OCI-LY1 (cell line): Measurements from ENCODE around the gene FSD1L.

ENCODE experiments used
- H2AFZ ChIP-seq: fragments of 200-600 bp; sonication (generic), shearing (Covaris generic); 2 replicates; pipeline ENCODE4 v1.6.0; 2014; ENCODE audit warnings: antibody characterized with exemption, mild to moderate bottlenecking, low read length
- H3F3A ChIP-seq: fragments of 200-600 bp; sonication (generic), shearing (Covaris generic); 2 replicates; pipeline ENCODE4 v1.6.0; 2014; ENCODE audit warnings: mild to moderate bottlenecking, antibody characterized with exemption, low read length, moderate library complexity; ENCODE audit not compliant: insufficient read depth
- H3K27ac ChIP-seq: fragments of 200-600 bp; sonication (generic); 2 replicates; pipeline ENCODE4 v1.5.1; 2014; ENCODE audit warnings: low read length, mixed run types, mild to moderate bottlenecking, low read depth; ENCODE audit not compliant: poor library complexity, severe bottlenecking
- H3K27me3 ChIP-seq: fragments of 200-600 bp; sonication (generic); 2 replicates; pipeline ENCODE4 v1.6.0; 2014; ENCODE audit warnings: antibody characterized with exemption, mild to moderate bottlenecking, low read length, moderate library complexity; ENCODE audit not compliant: insufficient read depth
- H3K36me3 ChIP-seq: fragments of 200-600 bp; sonication (generic); 2 replicates; pipeline ENCODE4 v1.6.1; 2014; ENCODE audit warnings: mild to moderate bottlenecking, antibody characterized with exemption, low read length, moderate library complexity, mixed read lengths; ENCODE audit not compliant: insufficient read depth
- H3K4me1 ChIP-seq: fragments of 200-600 bp; sonication (generic); 2 replicates; pipeline ENCODE4 v1.5.1; 2014; ENCODE audit warnings: mild to moderate bottlenecking, low read length, moderate library complexity; ENCODE audit not compliant: insufficient read depth, severe bottlenecking
- H3K4me2 ChIP-seq: fragments of 200-600 bp; sonication (generic), shearing (Covaris generic); 2 replicates; pipeline ENCODE4 v1.6.1; 2014; ENCODE audit warnings: low read length
- H3K4me3 ChIP-seq: fragments of 200-600 bp; sonication (generic); 2 replicates; pipeline ENCODE4 v1.5.1; 2014; ENCODE audit warnings: low read length, low read depth, mild to moderate bottlenecking, mixed read lengths; ENCODE audit not compliant: poor library complexity, severe bottlenecking
- H3K79me2 ChIP-seq: fragments of 200-600 bp; shearing (Covaris generic); 2 replicates; pipeline ENCODE4 v1.6.1; 2016; ENCODE audit warnings: mixed run types, low read length, mixed read lengths; ENCODE audit not compliant: insufficient read depth
- H3K9ac ChIP-seq: fragments of 200-600 bp; sonication (generic), shearing (Covaris generic); 2 replicates; pipeline ENCODE4 v1.6.1; 2014; ENCODE audit warnings: mild to moderate bottlenecking, low read length, mixed read lengths
- H3K9me2 ChIP-seq: fragments of 200-600 bp; sonication (generic), shearing (Covaris generic); 2 replicates; pipeline ENCODE4 v1.6.1; 2014; ENCODE audit warnings: low read depth, mild to moderate bottlenecking, low read length, mixed read lengths
- H3K9me3 ChIP-seq: fragments of 200-600 bp; shearing (Covaris generic); 2 replicates; pipeline ENCODE4 v1.6.1; 2014; ENCODE audit warnings: low read length, mixed read lengths
- H4K20me1 ChIP-seq: fragments of 200-600 bp; sonication (generic), shearing (Covaris generic); 2 replicates; pipeline ENCODE4 v1.6.0; 2016; ENCODE audit warnings: mild to moderate bottlenecking, low read length; ENCODE audit not compliant: insufficient read depth
- EZH2 ChIP-seq: fragments of 200-600 bp; sonication (generic), shearing (Covaris generic); IDR thresholded peaks from 2 replicates; pipeline ENCODE4 v1.8.0; 2017; ENCODE audit warnings: borderline replicate concordance, mixed run types, mild to moderate bottlenecking, antibody characterized with exemption, low read length, moderate library complexity, mixed read lengths
- TF ChIP-seq, protein P1 (sequence below): fragments of 200-600 bp; sonication (generic), shearing (Covaris generic); IDR thresholded peaks from 2 replicates; pipeline ENCODE4 v1.5.1; 2017; ENCODE audit warnings: mild to moderate bottlenecking, antibody characterized with exemption, low read length, moderate library complexity, mixed read lengths

The FSD1L gene

DNA sequence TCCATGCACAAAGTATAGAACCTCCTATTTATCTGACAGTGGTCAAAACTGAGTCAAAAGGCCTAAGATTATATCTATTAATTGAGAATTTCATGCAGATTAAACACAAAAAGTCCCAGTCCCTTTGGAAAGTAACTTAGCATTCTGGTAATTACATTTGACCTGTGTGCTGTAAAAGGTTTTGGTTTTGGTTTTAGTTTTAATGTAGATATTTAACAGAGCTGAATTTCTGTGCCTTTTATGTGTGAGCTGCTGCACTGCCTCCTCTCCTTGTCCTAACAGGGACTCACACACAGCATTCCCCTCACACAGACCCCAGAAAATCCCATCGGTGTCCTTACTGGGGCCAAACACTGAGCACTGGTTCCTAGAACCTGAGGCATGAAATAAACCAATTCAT lies 31.0 kb upstream of the FSD1L start:
- Histone ChIP-seq H3K79me2 (no peaks in the 10 kb centered on the region), H4K20me1 (no peaks in the 10 kb centered on the region), H3K4me3 (no peak overlapping the region), H3F3A (no peaks in the 10 kb centered on the region), H3K36me3 (no peaks in the 10 kb centered on the region), H3K27me3 (no peaks in the 10 kb centered on the region), H3K4me1 (peaks cover 4% of the 10 kb centered on the region), H3K9me3 (no peaks in the 10 kb centered on the region), H3K9me2 (no peaks in the 10 kb centered on the region), H3K9ac (no peak overlapping the region), H3K27ac (no peak overlapping the region), H3K4me2 (no peak overlapping the region), H2AFZ (no peak overlapping the region)
- TF ChIP-seq, protein P1, sequence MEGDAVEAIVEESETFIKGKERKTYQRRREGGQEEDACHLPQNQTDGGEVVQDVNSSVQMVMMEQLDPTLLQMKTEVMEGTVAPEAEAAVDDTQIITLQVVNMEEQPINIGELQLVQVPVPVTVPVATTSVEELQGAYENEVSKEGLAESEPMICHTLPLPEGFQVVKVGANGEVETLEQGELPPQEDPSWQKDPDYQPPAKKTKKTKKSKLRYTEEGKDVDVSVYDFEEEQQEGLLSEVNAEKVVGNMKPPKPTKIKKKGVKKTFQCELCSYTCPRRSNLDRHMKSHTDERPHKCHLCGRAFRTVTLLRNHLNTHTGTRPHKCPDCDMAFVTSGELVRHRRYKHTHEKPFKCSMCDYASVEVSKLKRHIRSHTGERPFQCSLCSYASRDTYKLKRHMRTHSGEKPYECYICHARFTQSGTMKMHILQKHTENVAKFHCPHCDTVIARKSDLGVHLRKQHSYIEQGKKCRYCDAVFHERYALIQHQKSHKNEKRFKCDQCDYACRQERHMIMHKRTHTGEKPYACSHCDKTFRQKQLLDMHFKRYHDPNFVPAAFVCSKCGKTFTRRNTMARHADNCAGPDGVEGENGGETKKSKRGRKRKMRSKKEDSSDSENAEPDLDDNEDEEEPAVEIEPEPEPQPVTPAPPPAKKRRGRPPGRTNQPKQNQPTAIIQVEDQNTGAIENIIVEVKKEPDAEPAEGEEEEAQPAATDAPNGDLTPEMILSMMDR: no peak
- TF ChIP-seq EZH2: no peak

GRCh38 chr9:105418588-105419500 lies 29.0 kb upstream of the FSD1L start:
- no peaks in the 10 kb centered on the region for H3K9me2 ChIP-seq
- H3K9me3 ChIP-seq: no peaks in the 10 kb centered on the region
- H3K4me2 ChIP-seq: no peak overlapping the region
- no peak overlapping the region for H2AFZ ChIP-seq
- no peak overlapping the region for H3K27ac ChIP-seq
- TF ChIP-seq, protein P1: no peak
- no peak for TF ChIP-seq EZH2
- no peaks in the 10 kb centered on the region for H3K36me3 ChIP-seq
- H3K9ac ChIP-seq: no peak overlapping the region
- no peaks in the 10 kb centered on the region for H4K20me1 ChIP-seq
- H3K4me3 ChIP-seq: no peak overlapping the region
- H3K79me2 ChIP-seq: no peaks in the 10 kb centered on the region
- H3K27me3 ChIP-seq: no peaks in the 10 kb centered on the region
- peaks cover 4% of the 10 kb centered on the region for H3K4me1 ChIP-seq
- H3F3A ChIP-seq: no peaks in the 10 kb centered on the region

DNA sequence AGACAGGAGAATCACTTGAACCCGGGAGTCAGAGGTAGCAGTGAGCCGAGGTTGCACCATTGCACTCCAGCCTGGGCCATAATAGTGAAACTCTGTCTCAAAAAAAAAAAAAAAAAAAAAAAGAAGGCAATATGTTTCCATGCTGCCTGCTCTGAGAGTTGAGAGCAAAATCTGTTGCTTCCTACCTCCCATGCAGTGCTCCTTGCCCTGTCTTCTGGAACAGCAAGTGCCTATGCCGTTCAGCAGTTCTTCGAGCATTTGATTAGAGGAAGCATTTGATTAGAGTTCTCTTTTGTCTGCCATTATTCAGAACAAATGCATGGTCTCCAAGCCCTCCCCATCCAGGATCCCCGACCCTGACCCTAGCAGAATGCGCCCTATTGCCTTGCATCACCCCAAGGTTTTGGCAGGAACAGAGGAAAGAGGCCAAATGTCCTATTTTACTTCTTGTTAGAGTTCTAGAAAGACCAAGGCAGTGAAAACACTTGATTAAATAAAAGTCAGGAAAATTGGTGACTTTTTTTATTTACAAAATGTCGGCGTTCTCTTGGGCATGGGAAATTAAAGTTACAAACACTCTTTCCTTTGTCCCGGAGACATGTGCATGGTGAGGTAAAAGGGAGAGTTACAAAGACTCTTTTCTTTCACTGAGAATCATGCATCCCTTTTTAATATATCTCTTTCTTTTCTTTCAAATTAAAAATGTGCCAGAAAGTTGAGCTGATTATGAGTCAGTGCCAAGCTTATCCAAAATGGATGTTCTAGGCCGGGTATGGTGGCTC lies 27.8 kb upstream of the FSD1L start:
- H3K4me2 ChIP-seq: no peak overlapping the region
- H3K27me3 ChIP-seq: no peaks in the 10 kb centered on the region
- H3K9me2 ChIP-seq: no peaks in the 10 kb centered on the region
- H4K20me1 ChIP-seq: no peaks in the 10 kb centered on the region
- no peaks in the 10 kb centered on the region for H3K36me3 ChIP-seq
- H3K27ac ChIP-seq: no peak overlapping the region
- no peak overlapping the region for H3K4me3 ChIP-seq
- no peaks in the 10 kb centered on the region for H3K79me2 ChIP-seq
- TF ChIP-seq, protein P1: no peak
- TF ChIP-seq EZH2: no peak
- peaks cover 4% of the 10 kb centered on the region for H3K4me1 ChIP-seq
- no peak overlapping the region for H2AFZ ChIP-seq
- no peaks in the 10 kb centered on the region for H3F3A ChIP-seq
- H3K9ac ChIP-seq: no peak overlapping the region
- H3K9me3 ChIP-seq: no peaks in the 10 kb centered on the region
